Neural crest cell (in vitro differentiated cells): ENCODE results near the gene WDR1. TPM values are rescaled to one million over a fixed set of nuclear protein-coding genes. Genes with fewer than 3 reads are reported as not detected.

Experiments
- DNase-seq: peaks from one replicate; pipeline ENCODE4 v3.0.0; 2021; ENCODE audit warnings: low read depth, mixed read lengths, low spot score
- H3K27ac Mint-ChIP-seq: one replicate; pipeline ENCODE4 v1.8.0; 2021; ENCODE audit warnings: mild to moderate bottlenecking, mixed read lengths; ENCODE audit not compliant: unreplicated experiment
- H3K27me3 Mint-ChIP-seq: 2 replicates; pipeline ENCODE4 v1.8.0; 2021; ENCODE audit warnings: low read depth, mild to moderate bottlenecking, mixed read lengths
- H3K36me3 Mint-ChIP-seq: 2 replicates; pipeline ENCODE4 v1.8.0; 2021; ENCODE audit warnings: low read depth, mild to moderate bottlenecking, mixed read lengths
- H3K4me1 Mint-ChIP-seq: 2 replicates; pipeline ENCODE4 v1.8.0; 2021; ENCODE audit warnings: mixed read lengths
- H3K4me3 Mint-ChIP-seq: one replicate; pipeline ENCODE4 v1.8.0; 2021; ENCODE audit warnings: mild to moderate bottlenecking, mixed read lengths
- H3K9me3 Mint-ChIP-seq: 2 replicates; pipeline ENCODE4 v1.8.0; 2021; ENCODE audit warnings: mixed read lengths
- CTCF ChIP-seq: fragments of 200-600 bp; sonication (generic); conservative IDR thresholded peaks from 2 replicates; pipeline ENCODE4 v1.5.0; 2021; ENCODE audit warnings: antibody characterized with exemption, mild to moderate bottlenecking
- total RNA-seq: library from RNA; stranded (reverse); gene quantifications from 2 replicates; pipeline ENCODE4 v1.2.1, GENCODE V29; 2021

Gene WDR1
- total RNA-seq, 1 donor from 2014 or later, result 154 TPM

DNA sequence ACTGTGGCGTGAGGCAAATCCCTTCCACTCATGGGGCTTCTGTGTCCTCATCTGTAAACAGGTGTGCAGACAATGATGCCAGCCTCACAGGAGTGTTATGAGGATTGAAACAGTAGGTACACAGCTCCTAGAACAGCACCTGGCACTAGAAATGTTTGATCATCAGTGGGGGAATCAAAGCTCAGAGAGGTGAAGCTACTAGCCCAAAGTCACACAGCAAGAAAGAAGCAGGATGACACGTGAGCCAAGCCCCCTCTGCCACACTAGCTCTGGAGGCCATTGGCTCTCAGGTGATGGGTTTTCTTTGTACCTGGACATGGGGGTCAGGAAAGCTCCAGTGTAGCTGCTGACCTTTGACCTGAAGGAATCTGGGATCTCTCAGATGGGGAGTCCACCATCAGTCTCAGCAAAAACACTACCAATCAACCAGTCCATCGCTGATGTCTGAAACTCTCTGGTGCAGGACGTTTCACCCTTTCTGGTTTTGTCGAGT is 81.9 kb downstream of the WDR1 start:
- no peak for TF ChIP-seq CTCF
- peaks cover 43% of the 10 kb centered on the region for H3K4me1 Mint-ChIP-seq
- H3K27ac Mint-ChIP-seq, result no peak overlapping the region
- no peaks in the 10 kb centered on the region for H3K36me3 Mint-ChIP-seq
- no peak for DNase-seq
- no peak overlapping the region for H3K4me3 Mint-ChIP-seq
- no peaks in the 10 kb centered on the region for H3K9me3 Mint-ChIP-seq
- no peaks in the 10 kb centered on the region for H3K27me3 Mint-ChIP-seq

- Mint-ChIP-seq H3K27me3 (no peaks in the 10 kb centered on the region), H3K9me3 (no peaks in the 10 kb centered on the region), H3K36me3 (no peaks in the 10 kb centered on the region), H3K27ac (no peak overlapping the region), H3K4me1 (peaks cover 43% of the 10 kb centered on the region), H3K4me3 (no peak overlapping the region)
- DNase-seq, result no peak
- TF ChIP-seq CTCF, result no peak
Observed at GRCh38 chr4:10034136-10034535, 82.5 kb downstream of the WDR1 start.

GRCh38 chr4:10033191-10033881 is 83.3 kb downstream of the WDR1 start:
- peaks cover 48% of the 10 kb centered on the region for H3K4me1 Mint-ChIP-seq
- H3K9me3 Mint-ChIP-seq, result no peaks in the 10 kb centered on the region
- DNase-seq, result no peak
- no peaks in the 10 kb centered on the region for H3K27me3 Mint-ChIP-seq
- H3K4me3 Mint-ChIP-seq, result no peak overlapping the region
- no peaks in the 10 kb centered on the region for H3K36me3 Mint-ChIP-seq
- TF ChIP-seq CTCF, result no peak
- H3K27ac Mint-ChIP-seq, result no peak overlapping the region

DNA sequence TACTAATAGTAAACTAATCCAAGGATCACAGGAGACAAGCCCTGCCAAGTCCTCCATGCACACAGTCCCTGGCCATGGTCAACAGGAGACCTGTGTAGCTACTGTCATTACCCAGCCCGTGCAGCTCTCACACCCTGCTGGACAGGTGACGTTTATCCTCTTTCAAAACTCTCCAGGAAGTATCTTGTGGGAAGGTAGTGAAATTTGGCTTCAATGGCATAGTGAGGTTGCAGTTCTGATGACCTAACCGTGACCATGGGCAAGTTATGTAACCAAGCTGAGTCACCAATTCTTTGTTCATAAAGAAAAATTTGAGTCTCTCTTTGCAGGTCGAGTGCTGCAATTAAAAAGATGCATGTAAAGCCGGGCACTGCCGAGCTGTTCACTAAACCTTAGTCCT is 84.0 kb downstream of the WDR1 start:
- TF ChIP-seq CTCF, result no peak
- Mint-ChIP-seq H3K4me3 (no peak overlapping the region), H3K9me3 (no peaks in the 10 kb centered on the region), H3K27me3 (no peaks in the 10 kb centered on the region), H3K36me3 (no peaks in the 10 kb centered on the region), H3K27ac (no peak overlapping the region), H3K4me1 (peaks cover 52% of the 10 kb centered on the region)
- DNase-seq, result no peak

- H3K36me3 Mint-ChIP-seq, result no peaks in the 10 kb centered on the region
- H3K9me3 Mint-ChIP-seq, result no peaks in the 10 kb centered on the region
- H3K4me3 Mint-ChIP-seq, result peak overlapping the region; percentile 60
- DNase-seq, result no peak
- H3K27me3 Mint-ChIP-seq, result no peaks in the 10 kb centered on the region
- H3K27ac Mint-ChIP-seq, result peak overlapping the region; percentile 86
- peaks cover 57% of the 10 kb centered on the region for H3K4me1 Mint-ChIP-seq
- no peak for TF ChIP-seq CTCF
Observed at GRCh38 chr4:10031668-10032590, 84.7 kb downstream of the WDR1 start.
